K562 (cell line): ENCODE data around the gene CCP110. TPM values are rescaled to one million over a fixed set of nuclear protein-coding genes. Genes with fewer than 3 reads are reported as not detected.

ENCODE experiments used
- ARID4B ChIP-seq: sonication (generic); formaldehyde crosslinking; IDR thresholded peaks from 2 replicates; pipeline ENCODE4 v1.8.0; 2022; ENCODE audit warnings: mild to moderate bottlenecking, missing genetic modification reagents
- ATF1 ChIP-seq, 2 experiments: fragments of 450-650 bp in 1 of 2; IDR thresholded peaks; 2 replicates each; pipeline ENCODE4 v1.6.1; 2016; ENCODE audit warnings: missing compliant biosample characterization in 1 of 2, missing genetic modification characterization in 1 of 2
- ATF6 ChIP-seq: sonication (generic); formaldehyde crosslinking; IDR thresholded peaks from 2 replicates; pipeline ENCODE4 v1.4.0; 2020; ENCODE audit warnings: mild to moderate bottlenecking, missing genetic modification reagents
- COPS2 ChIP-seq: fragments of 450-650 bp; conservative IDR thresholded peaks from 2 replicates; pipeline ENCODE4 v1.6.1; 2016; ENCODE audit warnings: mild to moderate bottlenecking, moderate library complexity
- CREB3 ChIP-seq: fragments of 450-650 bp; conservative IDR thresholded peaks from 2 replicates; pipeline ENCODE4 v1.6.1; 2016; ENCODE audit warnings: missing genetic modification characterization, low read depth, mild to moderate bottlenecking, missing compliant biosample characterization, moderate library complexity
- E2F8 ChIP-seq: fragments of 450-650 bp; IDR thresholded peaks from 2 replicates; pipeline ENCODE4 v1.7.1; 2018; ENCODE audit warnings: mild to moderate bottlenecking, low read depth; ENCODE audit not compliant: partially characterized antibody
- ID3 ChIP-seq, 2 experiments: fragments of 250-450 bp in 1 of 2; fragments of 450-650 bp in 1 of 2; sonication (Bioruptor Pico) in 1 of 2; IDR thresholded peaks; 2 replicates each; pipeline versions ENCODE4 v1.6.1 to v1.8.0; 2016 to 2021; ENCODE audit warnings: mild to moderate bottlenecking in 2 of 2, moderate library complexity in 2 of 2, missing compliant biosample characterization in 1 of 2, missing genetic modification characterization in 1 of 2
- NCOR1 ChIP-seq: fragments of 450-650 bp; IDR thresholded peaks from 2 replicates; pipeline ENCODE4 v1.6.1; 2016; ENCODE audit warnings: mild to moderate bottlenecking, moderate library complexity
- NELFE ChIP-seq: IDR thresholded peaks from 2 replicates; pipeline ENCODE4 v1.6.1; 2011; ENCODE audit warnings: mild to moderate bottlenecking; ENCODE audit not compliant: insufficient read depth, insufficient read length
- NR0B1 ChIP-seq: fragments of 450-650 bp; IDR thresholded peaks from one replicate; pipeline ENCODE4 v1.6.1; 2018; ENCODE audit warnings: mild to moderate bottlenecking, moderate library complexity; ENCODE audit not compliant: partially characterized antibody
- SIX5 ChIP-seq, 2 experiments: IDR thresholded peaks; 2 replicates each; pipeline ENCODE4 v1.6.1; 2011; ENCODE audit warnings: low read length in 2 of 2, borderline replicate concordance in 1 of 2, low read depth in 1 of 2, mild to moderate bottlenecking in 1 of 2, moderate library complexity in 1 of 2; ENCODE audit not compliant: insufficient read depth in 1 of 2
- ZKSCAN8 ChIP-seq: fragments of 200-800 bp; sonication (Bioruptor generic); IDR thresholded peaks from 2 replicates; pipeline ENCODE4 v1.6.1; 2016; ENCODE audit warnings: missing genetic modification characterization, missing compliant biosample characterization
- polyA plus RNA-seq, 8 experiments: library from polyadenylated mRNA; depleted of rRNA in 4 of 8; stranded (reverse) in 5 of 8; unstranded in 3 of 8; fragments of >200 nt; fragmentation: Nextera tagmentation in 2 of 8; fragmentation: Illumina TruSeq in 1 of 8; extraction: Ambion mirVana in 2 of 8; extraction: Trizol in 1 of 8; gene quantifications; 2 replicates each; pipeline versions ENCODE4 v1.2.1 to v1.2.3, GENCODE V29; 2011 to 2014; ENCODE audit warnings: inconsistent platforms in 1 of 8, missing spikeins in 1 of 8
- total RNA-seq, 7 experiments: library from RNA; depleted of rRNA in 6 of 7; stranded (reverse); fragments of >200 nt in 6 of 7; fragmentation: Illumina TruSeq in 2 of 7; extraction: Trizol in 2 of 7; gene quantifications; 2 replicates each; pipeline versions ENCODE4 v1.2.1 to v1.2.3, GENCODE V29; 2011 to 2021; ENCODE audit warnings: low replicate concordance in 1 of 7

CCP110 gene
- total and polyA plus RNA-seq, 9 of the 15 experiments (the other 6 are each of a cell fraction or from before 2014, with no cell fraction given): 3.5 to 16.1 (median 12.1) TPM

GRCh38 chr16:19555186-19555937 is 31.6 kb downstream of the CCP110 start, which contains the start of gene VPS35L (continued):
- TF ChIP-seq ID3 (CRISPR knock-in tag; IDR thresholded peaks at IDR 0.05): no peak
- peak; percentile 92 for TF ChIP-seq ID3 (tag; IDR thresholded peaks at IDR 0.05)
- 0 out of 2 replicates have a peak, but pooled peaks have one; percentile 43 for TF ChIP-seq ARID4B
- TF ChIP-seq ZKSCAN8 (CRISPR knock-in tag): no peak
- TF ChIP-seq NR0B1: no peak
- no peak for TF ChIP-seq E2F8
- TF ChIP-seq SIX5 (IDR thresholded peaks at IDR 0.05; ENCODE audit: borderline replicate concordance in 1 of 2, insufficient read depth in 1 of 2, low read depth in 1 of 2, low read length in 2 of 2): peak; percentile 59 to 63; a peak in 3 of 4 replicates
- TF ChIP-seq CREB3: 0 out of 2 replicates have a peak, but pooled peaks have one; percentile 47
- peak; percentile 95 for TF ChIP-seq NCOR1
- TF ChIP-seq ATF6: 0 out of 2 replicates have a peak, but pooled peaks have one; percentile 46
- TF ChIP-seq COPS2: no peak
- TF ChIP-seq ATF1 (CRISPR knock-in tag; IDR thresholded peaks at IDR 0.05): 0 out of 2 replicates have a peak, but pooled peaks have one; percentile 8
- peak; percentile 92 for TF ChIP-seq ATF1 (tag; IDR thresholded peaks at IDR 0.05)
- TF ChIP-seq NELFE: no peak
